ELF-1 (cell line): ENCODE results near the gene PTGER1.
A peak's percentile ranks its signal among the peaks of the same experiment; 100 is the strongest.

ENCODE experiments used
- DNase-seq: peaks from one replicate; pipeline ENCODE4 v3.0.0-alpha.2; 2016; ENCODE audit warnings: low read depth, low spot score

PTGER1 gene

DNA sequence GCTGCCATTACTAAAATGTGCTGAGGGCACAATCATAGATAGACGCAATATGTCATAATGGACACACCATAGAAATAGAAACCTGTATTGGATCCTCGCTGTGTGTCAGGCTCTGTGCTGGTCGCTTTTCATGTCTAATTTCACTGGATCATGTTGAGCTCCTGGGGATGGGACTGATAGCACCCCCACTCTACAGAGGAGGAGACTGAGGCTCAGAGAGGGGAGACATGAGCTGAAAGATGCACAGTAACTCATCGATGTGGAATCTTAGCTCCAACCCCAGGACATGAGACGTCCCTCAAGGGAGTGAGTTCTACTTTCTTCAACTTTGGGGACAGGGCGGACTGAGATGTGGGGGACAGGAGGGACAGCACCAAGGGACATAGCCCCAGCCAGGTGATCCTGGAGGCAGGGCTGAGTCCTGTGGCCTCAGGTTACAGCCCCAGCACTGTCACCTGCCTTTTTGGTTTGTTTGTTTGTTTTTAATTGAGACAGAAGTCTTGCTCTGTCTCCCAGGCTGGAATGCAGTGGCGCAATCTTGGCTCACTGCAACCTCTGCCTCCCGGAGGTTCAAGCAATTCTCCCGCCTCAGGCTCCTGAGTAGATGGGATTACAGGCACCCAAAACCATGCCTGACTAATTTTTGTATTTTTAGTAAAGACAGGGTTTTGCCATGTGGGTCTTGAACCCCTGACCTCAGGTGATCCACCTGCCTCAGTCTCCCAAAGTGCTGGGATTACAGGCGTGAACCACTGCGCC lies 27.4 kb upstream of the PTGER1 start:
- DNase-seq = peak; percentile 86

DNA sequence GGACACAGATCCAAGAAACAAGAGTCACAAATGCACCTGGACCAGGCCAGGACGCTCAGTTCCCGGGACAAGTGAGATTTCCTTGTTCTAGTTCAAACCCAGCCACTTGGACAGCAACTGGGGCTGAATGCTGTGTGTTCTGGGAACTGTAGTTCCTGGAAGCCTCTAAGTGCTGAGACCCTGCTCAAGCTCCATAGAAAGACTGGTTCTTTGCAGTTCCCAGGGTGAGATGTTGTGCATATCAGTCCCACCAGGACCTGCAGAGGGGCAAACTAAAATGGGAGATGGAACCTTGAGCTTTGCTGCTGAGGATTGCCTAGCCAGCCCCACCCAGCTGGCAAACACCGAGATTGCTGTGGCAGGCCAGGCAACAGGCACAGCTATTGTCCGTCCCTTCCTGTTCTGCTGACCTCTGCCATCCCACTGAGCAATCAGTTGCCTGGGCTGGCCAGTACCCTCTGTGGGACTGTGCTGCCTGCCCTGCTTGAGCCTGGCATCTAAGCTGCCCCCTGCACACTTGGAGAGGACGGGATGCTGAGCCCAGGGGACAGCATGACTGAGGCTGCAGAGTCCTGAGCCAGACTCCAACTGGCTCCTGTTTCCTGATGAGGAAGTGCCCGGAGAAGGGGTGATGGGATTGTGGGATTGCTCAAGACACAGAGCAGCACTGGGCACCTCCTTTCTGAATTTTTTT lies 22.2 kb upstream of the PTGER1 start:
- no peak for DNase-seq

DNA sequence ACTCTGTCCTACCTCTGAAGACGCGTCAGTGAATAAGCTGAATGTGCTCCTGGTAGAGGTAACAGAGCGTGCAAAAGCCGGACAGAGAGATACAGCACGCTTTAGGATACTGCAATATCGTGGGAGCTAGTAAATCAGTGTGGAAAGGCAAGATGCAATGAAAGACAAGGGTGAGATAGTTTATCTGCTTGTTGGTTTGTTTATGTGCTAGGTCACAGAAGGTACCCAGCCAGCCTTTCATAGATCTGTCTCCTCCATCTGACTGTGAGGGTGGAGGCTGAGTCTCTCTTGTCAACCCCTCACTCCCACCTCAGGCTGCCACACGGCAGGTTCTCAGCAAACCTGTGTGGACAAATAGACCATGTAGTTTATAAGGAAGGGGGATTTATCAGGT lies 21.7 kb upstream of the PTGER1 start:
- DNase-seq = no peak

DNA sequence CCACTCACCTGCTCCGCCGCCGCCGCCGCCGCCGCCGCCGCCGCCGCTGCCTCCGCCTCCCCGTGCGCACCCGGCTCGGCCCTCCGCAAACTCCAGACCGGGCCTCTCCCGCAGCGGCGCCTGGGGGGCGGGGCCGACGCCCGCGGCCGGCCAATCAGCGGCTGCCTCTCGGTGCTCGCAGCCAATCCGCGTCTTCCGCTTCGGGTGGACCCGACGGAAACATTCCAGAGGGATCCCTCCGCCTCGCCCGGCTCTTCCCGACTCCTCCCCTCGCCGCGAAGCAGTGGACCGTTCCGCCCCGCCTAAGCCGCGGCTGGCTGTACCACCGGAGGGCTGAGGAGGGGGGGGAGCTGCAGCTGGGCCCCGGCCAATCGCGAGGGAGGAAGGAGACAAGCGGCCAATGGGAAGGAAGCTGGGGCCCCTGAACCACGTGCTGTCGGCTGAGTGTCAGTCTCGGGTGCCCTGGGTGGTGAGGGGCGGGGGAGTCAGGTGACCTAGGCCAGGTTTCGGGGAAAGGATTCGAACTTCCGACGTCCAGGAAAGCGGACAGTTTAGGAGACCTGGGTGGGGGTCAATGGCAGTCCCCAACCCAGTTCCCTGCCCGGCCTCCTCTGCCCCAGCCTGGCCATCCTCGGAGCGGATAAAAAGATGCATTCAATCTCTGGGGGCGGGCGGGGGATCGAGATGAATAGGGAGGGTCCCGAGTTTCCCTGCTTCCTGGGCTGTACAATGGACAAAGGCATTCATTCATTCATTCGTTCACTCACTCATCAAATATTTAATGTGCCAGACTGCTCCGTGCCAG lies 21.1 kb upstream of the PTGER1 start, which contains the start of gene GIPC1:
TSS of gene GIPC1 (minus strand) at position 99 of the 805 bp plus-strand sequence. CDS start 13,151 bp downstream, outside the sequence.
- peak; percentile 100 for DNase-seq

DNA sequence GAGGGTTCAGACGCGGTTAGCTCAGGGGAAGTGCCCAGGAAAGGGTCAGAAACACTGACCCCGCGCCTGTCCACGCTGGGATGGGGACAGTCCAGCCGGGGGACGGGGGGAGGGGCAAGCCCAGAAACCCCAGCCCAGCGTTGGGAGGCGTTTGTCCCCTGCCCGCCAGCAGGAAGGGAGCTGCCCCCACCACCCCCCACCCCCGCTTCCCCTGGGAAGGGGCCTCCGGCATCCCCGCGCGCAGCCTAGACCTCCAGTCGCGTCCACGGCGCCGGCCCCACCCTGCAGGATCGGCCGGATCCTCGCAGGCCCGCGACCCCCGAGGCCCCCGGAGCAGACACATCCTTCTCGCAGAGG lies 20.5 kb upstream of the PTGER1 start:
- no peak for DNase-seq

DNA sequence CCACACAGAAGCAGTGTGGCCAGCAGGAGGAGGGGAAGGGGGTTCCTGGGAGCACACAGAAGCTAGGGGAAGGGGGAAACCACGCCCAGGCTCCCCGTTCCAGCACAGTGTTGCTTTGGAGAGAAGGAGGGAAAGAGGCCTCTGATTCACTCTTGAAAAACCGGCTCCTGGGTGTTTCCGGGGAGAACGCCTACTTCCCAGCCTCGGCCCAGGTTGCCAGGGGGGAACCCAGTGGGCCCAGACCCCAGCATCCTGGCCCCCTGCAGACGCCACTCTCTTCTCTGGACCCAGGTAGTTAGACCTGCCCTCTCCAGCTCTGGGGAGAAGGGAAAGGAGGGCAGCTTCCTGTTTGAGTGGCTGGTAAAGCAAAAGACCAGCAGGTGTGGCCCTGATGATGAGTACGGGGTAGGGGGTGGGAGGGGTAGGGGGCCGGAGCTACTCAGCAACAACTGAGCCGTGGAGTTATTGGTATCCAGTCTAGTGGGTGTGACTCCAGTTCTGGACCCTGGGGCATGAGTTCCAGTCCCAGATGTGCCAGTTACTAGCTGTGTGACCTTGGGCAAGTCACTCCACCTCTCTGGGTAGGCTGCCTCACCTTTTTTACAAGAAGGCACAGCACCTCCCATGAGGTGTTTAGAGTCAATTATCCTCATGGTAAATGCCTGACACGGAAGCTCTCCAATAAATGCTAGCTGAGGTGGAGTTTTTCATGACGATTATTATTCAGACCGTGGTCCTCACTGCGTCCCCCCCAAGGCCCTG lies 19.9 kb upstream of the PTGER1 start:
- no peak for DNase-seq

DNA sequence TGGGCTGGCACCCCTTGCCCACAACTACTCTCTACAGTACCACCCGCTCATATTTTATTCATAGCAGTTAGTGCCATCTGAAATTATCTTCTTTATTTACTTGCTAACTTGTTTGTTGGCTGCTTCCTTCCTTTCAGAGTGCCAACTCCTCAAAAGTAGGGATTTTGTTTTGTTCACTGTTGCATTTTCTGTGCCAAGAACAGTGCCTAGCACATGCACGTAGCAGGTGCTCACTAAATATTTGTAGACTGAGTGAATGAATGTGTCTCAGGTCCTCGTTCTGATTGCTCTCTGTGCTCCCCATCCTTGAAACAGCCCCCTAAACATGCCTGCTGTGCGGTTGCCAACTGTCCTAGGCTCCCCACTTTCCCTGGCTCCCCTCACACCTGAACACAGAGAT lies 19.3 kb upstream of the PTGER1 start:
- DNase-seq = no peak

DNA sequence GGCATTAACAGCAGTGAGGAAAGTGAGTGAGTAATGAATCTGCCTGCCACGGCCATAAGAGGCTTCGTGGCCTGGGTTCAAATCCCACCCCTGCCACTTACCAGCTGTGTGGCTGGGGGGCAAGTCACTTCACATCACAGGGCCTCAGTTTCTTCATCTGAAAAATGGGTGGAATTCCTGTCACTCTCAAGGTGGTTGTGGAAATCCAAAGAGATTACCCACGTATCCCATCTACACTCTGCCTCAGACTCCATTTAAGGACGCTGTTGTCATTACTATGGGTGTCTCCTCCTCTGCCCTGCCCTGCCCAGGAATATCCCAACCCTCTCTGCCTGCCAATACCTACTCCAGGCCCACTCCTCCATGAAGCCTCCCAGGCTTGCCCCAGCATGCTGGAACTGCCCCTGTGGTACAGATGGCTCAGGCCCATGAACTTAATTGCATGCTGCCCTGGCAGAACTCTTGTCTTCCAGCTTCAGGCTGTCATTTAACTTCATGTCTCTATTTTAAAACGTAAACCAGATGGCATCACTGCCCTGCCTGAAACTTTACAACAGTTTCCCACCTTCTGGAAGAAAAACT lies 17.7 kb upstream of the PTGER1 start:
- no peak for DNase-seq

DNA sequence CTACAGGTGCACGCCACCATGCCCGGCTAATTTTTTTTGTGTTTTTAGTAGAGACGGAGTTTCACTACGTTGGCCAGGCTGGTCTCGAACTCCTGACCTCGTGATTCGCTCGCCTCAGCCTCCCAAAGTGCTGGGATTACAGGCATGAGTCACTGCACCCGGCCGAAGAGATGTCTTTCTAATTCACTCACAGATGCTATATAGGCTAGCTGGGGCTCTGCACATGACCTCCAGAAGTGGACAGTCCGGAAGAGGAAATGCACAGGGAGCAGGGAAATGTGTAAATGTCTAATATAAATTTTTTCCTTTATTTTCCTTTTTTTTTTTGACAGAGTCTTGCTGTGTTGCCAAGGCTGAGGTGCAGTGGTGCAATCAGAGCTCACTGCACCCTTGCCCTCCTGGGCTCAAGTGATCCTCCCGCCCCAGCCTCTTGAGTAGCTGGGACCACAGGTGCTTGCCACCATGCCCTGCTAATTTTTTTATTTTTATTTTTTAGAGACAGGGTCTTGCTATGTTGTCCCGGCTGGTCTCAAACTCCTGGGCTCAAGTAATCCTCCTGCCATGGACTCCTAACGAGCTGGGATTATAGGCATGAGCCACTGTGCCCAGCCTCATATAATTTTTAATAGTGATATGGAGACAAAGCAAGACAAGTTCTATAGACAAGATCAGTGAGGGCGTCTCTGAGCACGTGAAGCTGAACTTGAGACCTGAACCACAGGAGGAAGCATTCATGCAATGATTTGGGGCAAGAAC lies 12.4 kb upstream of the PTGER1 start:
- no peak for DNase-seq

DNA sequence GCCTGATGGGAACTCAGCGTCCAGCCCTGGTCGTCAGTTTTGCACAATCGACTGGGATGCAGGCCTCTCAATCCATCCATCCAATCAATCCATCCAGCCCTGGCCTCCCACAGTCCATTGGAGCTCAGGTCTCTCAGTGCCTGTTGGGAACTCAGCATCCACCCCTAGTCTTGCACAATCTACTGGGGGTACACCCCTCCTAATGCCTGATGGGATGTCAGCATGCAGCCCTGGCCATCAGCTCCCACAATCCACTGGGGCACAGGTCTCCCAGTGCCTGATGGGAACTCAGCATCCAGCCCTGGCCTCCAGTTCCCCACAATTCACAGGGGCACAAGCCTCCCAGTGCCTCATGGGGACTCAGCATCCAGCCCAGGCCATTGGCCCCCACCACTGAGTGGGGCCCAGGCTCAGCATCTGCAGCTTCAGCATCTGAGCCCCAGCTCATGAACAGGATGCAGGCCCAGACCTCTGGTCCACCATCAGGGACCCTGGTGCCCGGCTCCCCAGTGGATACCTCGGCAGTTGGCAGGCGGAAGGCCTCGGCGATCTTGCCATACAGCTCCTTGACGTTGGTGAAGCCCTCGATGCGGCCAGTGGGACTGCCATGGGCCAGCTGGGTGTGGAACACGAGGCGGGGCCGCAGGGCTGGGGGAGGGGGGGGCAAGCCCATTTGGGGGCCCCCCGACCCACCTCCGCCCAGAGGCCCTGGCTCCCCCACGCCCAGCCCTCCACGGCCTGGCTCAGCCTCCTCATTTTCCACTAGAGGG lies 7.2 kb upstream of the PTGER1 start:
- no peak for DNase-seq

DNA sequence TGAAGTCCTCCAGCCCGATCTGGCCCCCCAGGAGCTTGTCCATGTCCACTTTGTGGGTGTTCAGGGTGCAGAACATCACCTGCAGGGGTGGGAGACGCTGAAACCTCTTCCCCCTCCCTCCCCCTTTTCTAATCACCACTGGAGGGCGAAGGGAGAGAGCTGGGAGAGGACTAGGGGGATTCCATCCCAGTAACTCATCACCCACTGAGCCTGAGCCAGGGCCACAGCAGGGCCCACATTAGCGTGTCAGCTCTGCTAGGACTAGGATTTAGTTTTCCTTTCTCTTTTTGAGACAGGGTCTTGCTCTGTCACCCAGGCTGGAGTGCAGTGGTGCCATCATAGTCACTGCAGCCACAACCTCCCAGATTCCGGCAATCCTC lies 5.5 kb upstream of the PTGER1 start:
- DNase-seq = no peak

DNA sequence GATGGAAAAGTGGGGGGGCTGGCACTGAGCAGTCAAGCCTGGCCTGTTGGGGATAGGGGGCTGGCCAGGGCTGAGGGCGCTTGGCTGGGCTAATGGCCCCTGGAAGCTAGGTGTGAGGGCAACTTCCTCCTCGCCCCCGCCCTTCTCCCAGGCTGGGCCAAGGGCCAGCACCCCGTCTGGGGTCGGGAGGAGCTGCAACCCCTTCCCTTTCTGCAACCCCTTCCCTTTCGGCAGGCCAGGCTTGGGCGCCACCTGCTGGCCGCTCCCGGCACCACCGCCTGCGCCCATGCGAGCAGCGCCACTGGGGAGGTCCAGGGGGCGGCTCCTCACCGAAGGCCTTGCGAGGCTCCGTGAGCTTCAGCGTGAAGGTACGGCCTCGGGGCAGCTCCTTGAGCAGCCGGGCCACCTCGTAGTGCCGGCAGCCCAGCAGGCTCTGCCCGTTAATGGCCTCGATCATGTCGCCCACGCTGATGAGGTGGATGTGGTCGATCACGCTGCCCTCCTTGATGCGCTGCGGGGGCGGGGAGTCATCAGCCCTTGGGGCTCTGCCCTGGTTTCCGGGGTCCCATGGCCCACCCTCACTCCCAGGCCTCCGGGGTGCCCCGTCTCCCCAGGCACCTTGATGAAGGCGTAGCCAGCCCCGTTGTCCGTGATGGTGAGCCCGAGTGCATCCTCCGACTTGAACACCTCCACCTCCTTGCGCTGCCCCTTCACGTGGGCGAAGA lies 5.0 kb upstream of the PTGER1 start:
- DNase-seq = peak; percentile 94

DNA sequence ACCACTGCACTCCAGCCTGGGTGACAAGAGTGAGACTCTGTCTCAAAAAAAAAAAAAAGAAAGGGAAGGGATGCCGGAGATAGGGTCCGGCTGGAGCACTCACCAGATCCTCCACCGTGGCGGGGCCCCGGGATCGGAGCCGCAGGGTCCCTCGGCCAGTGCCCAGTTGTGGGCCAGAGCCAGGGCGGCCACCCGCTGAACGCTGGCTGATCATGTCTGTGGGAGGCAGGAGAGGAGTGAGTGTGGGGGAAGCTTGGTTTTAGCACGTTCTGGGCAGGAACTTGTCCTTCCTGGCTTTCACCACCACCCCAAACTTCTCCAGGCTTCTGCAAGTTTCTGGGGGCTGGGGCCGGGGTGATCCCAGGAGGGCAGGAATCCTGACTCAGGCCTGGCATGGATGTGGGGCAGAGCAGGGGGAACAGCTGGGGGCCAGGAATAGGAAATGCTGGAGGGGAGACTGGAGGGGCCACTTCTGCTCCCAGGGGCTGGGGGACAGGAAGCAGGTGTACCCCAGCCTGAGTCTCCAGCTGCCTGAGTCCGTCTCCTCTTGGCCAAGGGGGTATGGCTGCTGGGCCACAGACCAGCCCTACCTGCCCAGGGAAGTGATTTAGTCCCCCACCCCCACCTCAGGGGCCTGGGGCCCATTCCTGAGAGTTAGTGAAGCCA lies 4.3 kb upstream of the PTGER1 start:
- DNase-seq = no peak

DNA sequence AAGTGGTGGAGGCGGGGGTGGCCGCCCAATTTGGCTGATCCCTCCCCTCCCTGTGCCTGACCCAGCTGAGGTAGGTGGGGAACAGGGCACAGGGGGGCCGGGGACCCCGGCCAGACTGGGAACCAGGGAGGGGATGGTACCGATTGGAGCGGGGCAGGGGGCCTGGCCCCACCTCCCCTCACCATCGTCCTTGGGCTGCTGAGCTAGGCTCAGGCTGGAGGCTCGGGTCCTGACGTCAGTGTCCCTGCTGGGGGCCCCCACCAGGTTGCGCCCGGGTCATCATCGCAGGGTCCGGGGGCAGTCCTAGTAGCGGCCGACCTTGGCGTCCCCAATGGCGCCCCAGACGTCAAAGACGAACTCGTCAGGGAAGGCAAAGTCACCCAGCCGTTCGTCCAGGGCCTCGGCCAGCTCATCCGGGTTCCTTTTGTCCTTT lies 3.0 kb upstream of the PTGER1 start:
- DNase-seq = no peak

DNA sequence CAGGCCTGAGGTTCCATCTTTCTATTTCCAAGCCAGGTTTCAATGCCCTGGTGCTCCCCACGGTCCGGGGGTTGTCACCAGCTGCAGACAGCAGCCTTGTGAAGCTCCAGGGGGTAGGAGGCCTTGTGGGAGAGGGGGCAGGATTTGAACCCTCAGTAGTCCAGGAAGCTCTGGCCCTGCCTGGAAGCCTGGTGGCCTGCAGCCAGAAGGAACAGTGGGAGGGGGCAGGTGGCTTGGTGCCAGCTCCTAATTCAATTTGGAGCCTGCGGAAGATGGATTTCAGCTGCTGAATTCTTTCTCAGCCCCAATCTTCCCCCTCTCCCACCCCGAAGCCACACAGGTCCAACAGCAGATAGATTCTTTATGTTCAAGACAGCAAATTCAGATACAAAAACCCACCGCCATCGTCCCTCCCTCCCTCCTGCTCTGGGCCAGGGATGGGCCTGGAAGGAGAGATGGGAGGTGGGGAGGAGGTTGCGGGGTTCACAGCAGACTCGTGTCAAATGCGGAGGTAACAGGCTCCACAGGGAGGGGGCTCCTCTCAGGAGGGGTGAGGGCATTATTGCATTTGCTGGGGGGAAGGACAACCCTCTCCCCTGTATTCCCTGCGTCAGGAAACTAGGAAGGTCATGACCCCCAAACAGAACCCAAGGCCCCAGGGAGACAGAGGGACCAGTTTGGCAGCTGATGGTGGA lies 2.4 kb upstream of the PTGER1 start:
- no peak for DNase-seq

DNA sequence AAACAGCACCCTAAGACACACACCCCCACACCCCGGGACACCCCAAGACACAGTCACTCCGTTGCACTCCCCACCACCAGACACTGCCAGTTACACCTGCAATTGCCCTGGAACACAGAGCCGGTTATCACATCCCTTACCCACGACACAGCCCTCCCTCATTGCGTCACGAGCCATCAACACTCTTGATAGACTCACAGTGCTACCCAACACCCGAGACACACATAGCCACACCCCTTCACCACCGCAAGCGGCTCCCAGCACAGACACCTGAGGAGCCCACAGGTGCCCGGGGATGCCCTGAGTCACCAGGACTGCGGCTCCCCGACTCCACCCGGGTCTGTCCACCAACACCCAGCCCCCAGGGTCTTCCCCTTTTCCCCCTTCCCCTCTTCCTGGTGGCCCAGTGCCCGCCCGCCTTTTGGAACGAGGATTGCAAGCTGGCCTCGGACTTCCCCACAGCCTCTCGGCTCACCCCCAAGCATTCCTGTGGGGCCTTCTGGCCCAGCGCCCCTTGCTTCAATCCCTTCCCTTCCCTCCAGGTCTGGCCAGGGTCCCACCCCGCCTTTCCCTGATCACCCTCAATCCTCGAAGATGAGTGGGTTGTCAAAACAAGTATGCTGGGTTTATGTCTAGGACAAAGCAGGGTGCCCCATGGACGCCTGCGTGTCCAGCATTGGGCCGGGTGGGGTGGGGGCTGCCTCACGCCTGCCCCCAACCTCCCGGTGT lies 1.7 kb upstream of the PTGER1 start:
- DNase-seq = peak; percentile 15

DNA sequence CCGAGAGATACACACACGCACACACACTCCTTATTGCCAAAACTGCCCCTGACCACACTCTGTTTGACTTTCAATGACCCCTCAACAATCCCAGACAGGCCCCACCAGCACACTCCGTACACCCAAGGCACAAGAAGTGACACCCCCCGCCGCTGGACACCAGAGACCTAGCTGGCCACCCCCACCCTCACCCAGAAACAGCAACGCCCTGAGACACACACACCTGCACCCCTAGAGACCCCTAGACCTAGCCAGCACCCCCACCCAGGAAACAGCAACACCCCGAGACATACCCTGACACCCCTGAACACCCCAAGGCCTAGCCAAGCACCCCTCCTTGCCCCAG lies 1.1 kb upstream of the PTGER1 start:
- no peak for DNase-seq
